Neural cell (in vitro differentiated cells): ENCODE measurements around the gene PKP1. TPM values are rescaled to one million over a fixed set of nuclear protein-coding genes. Genes with fewer than 3 reads are reported as not detected.
"Not testable (repeated sequence)": the region's sequence is repeated elsewhere in the genome, so short reads cannot be mapped to it uniquely, and the experiment has no call there.

Source experiments
- H2AFZ ChIP-seq: fragments of 200-600, 300-800 bp; sonication (generic), shearing (Covaris generic); 2 replicates; pipeline ENCODE4 v1.6.0; 2014; ENCODE audit warnings: low read depth, mild to moderate bottlenecking, antibody characterized with exemption, low read length, moderate library complexity
- H3F3A ChIP-seq: fragments of 200-600 bp; shearing (Covaris generic); 2 replicates; pipeline ENCODE4 v1.6.1; 2016; ENCODE audit warnings: mild to moderate bottlenecking, moderate library complexity, mixed read lengths, antibody characterized with exemption, low read length; ENCODE audit not compliant: insufficient read depth, poor library complexity, severe bottlenecking
- H3K27ac ChIP-seq: fragments of 200-600, 300-800 bp; sonication (generic), shearing (Covaris generic); 2 replicates; pipeline ENCODE4 v1.5.1; 2014; ENCODE audit warnings: mild to moderate bottlenecking, low read length, moderate library complexity
- H3K27me3 ChIP-seq: fragments of 300-800, 200-600 bp; sonication (generic), shearing (Covaris generic); 2 replicates; pipeline ENCODE4 v1.6.0; 2014; ENCODE audit warnings: mild to moderate bottlenecking, low read depth, low read length, moderate library complexity; ENCODE audit not compliant: insufficient read depth
- H3K36me3 ChIP-seq: fragments of 300-800, 200-600 bp; sonication (generic), shearing (Covaris generic); 2 replicates; pipeline ENCODE4 v1.5.1; 2014; ENCODE audit warnings: mild to moderate bottlenecking, antibody characterized with exemption, low read length, moderate library complexity; ENCODE audit not compliant: insufficient read depth
- H3K4me2 ChIP-seq: fragments of 300-800, 200-600 bp; sonication (generic), shearing (Covaris generic); 2 replicates; pipeline ENCODE4 v1.6.0; 2014; ENCODE audit warnings: mild to moderate bottlenecking, low read length
- H3K4me3 ChIP-seq: fragments of 300-800, 200-600 bp; sonication (generic), shearing (Covaris generic); 2 replicates; pipeline ENCODE4 v1.5.1; 2014; ENCODE audit warnings: mild to moderate bottlenecking, low read length, moderate library complexity
- H3K79me2 ChIP-seq: fragments of 200-600 bp; shearing (Covaris generic); replicated peaks from 2 replicates; pipeline ENCODE4 v1.6.0; 2014; ENCODE audit warnings: mild to moderate bottlenecking, low read length, moderate library complexity; ENCODE audit not compliant: insufficient read depth
- H3K9ac ChIP-seq: fragments of 300-800, 200-600 bp; sonication (generic), shearing (Covaris generic); 2 replicates; pipeline ENCODE4 v1.6.1; 2016; ENCODE audit warnings: mild to moderate bottlenecking, low read length, mixed read lengths
- H3K9me2 ChIP-seq: fragments of 200-600 bp; shearing (Covaris generic); 2 replicates; pipeline ENCODE4 v1.6.1; 2016; ENCODE audit warnings: mild to moderate bottlenecking, low read length, mixed read lengths; ENCODE audit not compliant: insufficient read depth
- H3K9me3 ChIP-seq: fragments of 200-600, 300-800 bp; sonication (generic), shearing (Covaris generic); 2 replicates; pipeline ENCODE4 v1.6.1; 2016; ENCODE audit warnings: mild to moderate bottlenecking, mixed run types, low read length, moderate library complexity, mixed read lengths
- H4K20me1 ChIP-seq: fragments of 200-600 bp; shearing (Covaris generic); 2 replicates; pipeline ENCODE4 v1.6.1; 2016; ENCODE audit warnings: mild to moderate bottlenecking, mixed run types; ENCODE audit not compliant: insufficient read depth
- EP300 ChIP-seq: fragments of 450-650 bp; conservative IDR thresholded peaks from 2 replicates; pipeline ENCODE4 v1.6.1; 2014; ENCODE audit warnings: antibody characterized with exemption, mild to moderate bottlenecking, moderate library complexity; ENCODE audit not compliant: poor library complexity, severe bottlenecking
- EZH2 ChIP-seq: fragments of 200-600, 300-800 bp; shearing (Covaris generic), sonication (generic); IDR thresholded peaks from 2 replicates; pipeline ENCODE4 v1.6.1; 2014; ENCODE audit warnings: antibody characterized with exemption, low read length, borderline replicate concordance, mild to moderate bottlenecking; ENCODE audit not compliant: insufficient read depth, poor library complexity, severe bottlenecking
- MXI1 ChIP-seq: fragments of 450-650 bp; conservative IDR thresholded peaks from 2 replicates; pipeline ENCODE4 v1.6.1; 2014; ENCODE audit warnings: antibody characterized with exemption, mild to moderate bottlenecking; ENCODE audit not compliant: poor library complexity, severe bottlenecking
- POLR2AphosphoS5 ChIP-seq: IDR thresholded peaks from 2 replicates; pipeline ENCODE4 v1.6.1; 2012
- RAD21 ChIP-seq: fragments of 450-650 bp; conservative IDR thresholded peaks from 2 replicates; pipeline ENCODE4 v1.6.1; 2014; ENCODE audit warnings: antibody characterized with exemption, mild to moderate bottlenecking, moderate library complexity
- REST ChIP-seq: IDR thresholded peaks from 2 replicates; pipeline ENCODE4 v1.6.1; 2012; ENCODE audit warnings: borderline replicate concordance
- SMC3 ChIP-seq: fragments of 450-650 bp; conservative IDR thresholded peaks from 2 replicates; pipeline ENCODE4 v1.6.1; 2014; ENCODE audit warnings: antibody characterized with exemption, mild to moderate bottlenecking, moderate library complexity; ENCODE audit not compliant: poor library complexity
- TAF1 ChIP-seq: IDR thresholded peaks from 2 replicates; pipeline ENCODE4 v1.6.1; 2012; ENCODE audit warnings: low read depth
- polyA plus RNA-seq: library from polyadenylated mRNA; depleted of rRNA; stranded (reverse); fragments of >200 nt; gene quantifications from 2 replicates; pipeline ENCODE4 v1.2.3, GENCODE V29; 2014
- TF ChIP-seq, protein P1 (sequence below): fragments of 450-650 bp; IDR thresholded peaks from 2 replicates; pipeline ENCODE4 v1.5.1; 2014; ENCODE audit warnings: antibody characterized with exemption, mild to moderate bottlenecking, moderate library complexity; ENCODE audit not compliant: poor library complexity, severe bottlenecking

PKP1 gene
- polyA plus RNA-seq, 1 donor from 2014 or later: not detected

- Histone ChIP-seq H3K9me3 (no peaks in the 10 kb centered on the region), H3K79me2 (no peaks in the 10 kb centered on the region), H3K9me2 (no peaks in the 10 kb centered on the region), H4K20me1 (no peaks in the 10 kb centered on the region), H3K4me2 (no peak overlapping the region), H3K4me3 (no peak overlapping the region), H3K36me3 (no peaks in the 10 kb centered on the region), H3K27ac (no peak overlapping the region), H3K27me3 (no peaks in the 10 kb centered on the region), H2AFZ (no peak overlapping the region), H3F3A (no peaks in the 10 kb centered on the region), H3K9ac (no peak overlapping the region)
- TF ChIP-seq SMC3 (peak; percentile 90), POLR2AphosphoS5 (no peak), RAD21 (peak; percentile 90), REST (no peak), EP300 (no peak), EZH2 (no peak), TAF1 (no peak), MXI1 (no peak)
- TF ChIP-seq, protein P1, sequence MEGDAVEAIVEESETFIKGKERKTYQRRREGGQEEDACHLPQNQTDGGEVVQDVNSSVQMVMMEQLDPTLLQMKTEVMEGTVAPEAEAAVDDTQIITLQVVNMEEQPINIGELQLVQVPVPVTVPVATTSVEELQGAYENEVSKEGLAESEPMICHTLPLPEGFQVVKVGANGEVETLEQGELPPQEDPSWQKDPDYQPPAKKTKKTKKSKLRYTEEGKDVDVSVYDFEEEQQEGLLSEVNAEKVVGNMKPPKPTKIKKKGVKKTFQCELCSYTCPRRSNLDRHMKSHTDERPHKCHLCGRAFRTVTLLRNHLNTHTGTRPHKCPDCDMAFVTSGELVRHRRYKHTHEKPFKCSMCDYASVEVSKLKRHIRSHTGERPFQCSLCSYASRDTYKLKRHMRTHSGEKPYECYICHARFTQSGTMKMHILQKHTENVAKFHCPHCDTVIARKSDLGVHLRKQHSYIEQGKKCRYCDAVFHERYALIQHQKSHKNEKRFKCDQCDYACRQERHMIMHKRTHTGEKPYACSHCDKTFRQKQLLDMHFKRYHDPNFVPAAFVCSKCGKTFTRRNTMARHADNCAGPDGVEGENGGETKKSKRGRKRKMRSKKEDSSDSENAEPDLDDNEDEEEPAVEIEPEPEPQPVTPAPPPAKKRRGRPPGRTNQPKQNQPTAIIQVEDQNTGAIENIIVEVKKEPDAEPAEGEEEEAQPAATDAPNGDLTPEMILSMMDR: peak; percentile 93
Observed at GRCh38 chr1:201254625-201255478, 28.5 kb upstream of the PKP1 start.

DNA sequence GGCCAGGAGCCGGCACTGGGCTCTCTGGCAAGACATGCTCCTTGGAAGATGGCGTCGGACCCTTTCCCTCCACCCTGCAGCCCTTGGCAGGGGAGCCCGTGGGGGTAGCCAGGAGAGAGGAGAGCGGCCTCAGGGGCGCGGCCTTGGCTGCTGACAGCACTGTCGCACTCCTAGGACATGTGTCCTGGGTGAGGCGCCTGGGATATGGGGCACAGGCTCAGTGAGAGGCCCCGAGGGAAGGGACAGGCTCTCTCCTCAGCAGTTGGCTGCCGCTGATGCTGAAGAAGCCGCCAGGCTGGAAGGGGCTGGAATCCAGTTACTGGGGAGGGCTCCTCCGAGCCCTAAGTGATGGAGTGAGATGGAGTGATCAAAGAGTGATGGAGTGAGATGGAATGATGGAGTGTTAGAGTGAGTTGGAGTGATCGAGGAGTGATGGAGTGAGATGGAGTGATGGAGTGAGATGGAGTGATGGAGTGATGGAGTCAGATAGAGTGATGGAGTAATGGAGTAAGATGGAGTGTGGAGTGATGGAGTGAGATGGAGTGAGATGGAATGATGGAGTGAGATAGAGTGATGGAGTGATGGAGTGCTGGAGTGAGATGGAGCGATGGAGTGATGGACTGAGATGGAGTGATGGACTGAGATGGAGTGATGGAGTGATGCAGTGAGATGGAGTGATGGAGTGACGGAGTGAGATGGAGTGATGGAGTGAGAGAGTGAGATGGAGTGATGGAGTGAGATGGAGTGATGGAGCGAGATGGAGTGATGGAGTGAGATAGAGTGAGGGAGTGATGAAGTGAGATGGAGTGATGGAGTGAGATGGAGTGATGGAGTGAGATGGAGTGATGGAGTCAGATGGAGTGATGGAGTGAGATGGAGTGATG, 27.6 kb upstream of the PKP1 start:
- no peaks in the 10 kb centered on the region for H3K79me2 ChIP-seq
- H3K9me2 ChIP-seq: no peaks in the 10 kb centered on the region
- H3K9me3 ChIP-seq: no peaks in the 10 kb centered on the region
- H2AFZ ChIP-seq: no peak overlapping the region
- no peak overlapping the region for H3K4me3 ChIP-seq
- no peaks in the 10 kb centered on the region for H3F3A ChIP-seq
- no peak overlapping the region for H3K9ac ChIP-seq
- H3K4me2 ChIP-seq: no peak overlapping the region
- H3K27ac ChIP-seq: no peak overlapping the region
- no peaks in the 10 kb centered on the region for H3K27me3 ChIP-seq
- TF ChIP-seq MXI1 (no peak), EZH2 (no peak), POLR2AphosphoS5 (no peak), RAD21 (no peak)
- no peaks in the 10 kb centered on the region for H4K20me1 ChIP-seq
- no peaks in the 10 kb centered on the region for H3K36me3 ChIP-seq

DNA sequence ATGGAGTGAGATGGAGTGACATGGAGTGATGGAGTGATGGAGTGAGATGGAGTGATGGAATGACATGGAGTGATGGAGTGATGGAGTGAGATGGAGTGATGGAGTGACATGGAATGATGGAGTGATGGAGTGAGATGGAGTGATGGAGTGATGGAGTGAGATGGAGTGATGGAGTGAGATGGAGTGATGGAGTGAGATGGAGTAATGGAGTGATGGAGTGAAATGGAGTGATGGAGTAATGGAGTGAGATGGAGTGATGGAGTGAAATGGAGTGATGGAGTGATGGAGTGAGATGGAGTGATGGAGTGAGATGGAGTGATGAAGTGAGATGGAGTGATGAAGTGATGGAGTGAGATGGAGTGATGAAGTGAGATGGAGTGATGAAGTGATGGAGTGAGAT, 25.2 kb upstream of the PKP1 start:
- not testable (repeated sequence) for H3K9ac ChIP-seq

More for the DNA sequence above, 25.2 kb upstream of the PKP1 start:
- H4K20me1 ChIP-seq, H2AFZ ChIP-seq, H3K79me2 ChIP-seq, H3K27me3 ChIP-seq, H3F3A ChIP-seq, H3K27ac ChIP-seq, H3K4me2 ChIP-seq, H3K36me3 ChIP-seq, H3K9me3 ChIP-seq, H3K4me3 ChIP-seq, H3K9me2 ChIP-seq: not testable (repeated sequence)
